Testis (tissue), 2 donors: ENCODE results near the gene TRIP12.

Experiments used
- POLR2A ChIP-seq: fragments of 450-650 bp; IDR thresholded peaks from one replicate; pipeline ENCODE4 v1.6.1; 2017; ENCODE audit warnings: antibody characterized with exemption, mild to moderate bottlenecking, moderate library complexity
- TF ChIP-seq, protein P1 (sequence below), 3 experiments: fragments of 450-650 bp in 2 of 3; fragments of 200-600 bp in 1 of 3; sonication (generic) in 1 of 3; IDR thresholded peaks; one replicate each; pipeline ENCODE4 v1.5.1; 2016 to 2019; ENCODE audit warnings: antibody characterized with exemption in 3 of 3, mild to moderate bottlenecking in 2 of 3, moderate library complexity in 1 of 3

GRCh38 chr2:229896857-229897256, 25.0 kb downstream of the TRIP12 start:
- TF ChIP-seq, protein P1, sequence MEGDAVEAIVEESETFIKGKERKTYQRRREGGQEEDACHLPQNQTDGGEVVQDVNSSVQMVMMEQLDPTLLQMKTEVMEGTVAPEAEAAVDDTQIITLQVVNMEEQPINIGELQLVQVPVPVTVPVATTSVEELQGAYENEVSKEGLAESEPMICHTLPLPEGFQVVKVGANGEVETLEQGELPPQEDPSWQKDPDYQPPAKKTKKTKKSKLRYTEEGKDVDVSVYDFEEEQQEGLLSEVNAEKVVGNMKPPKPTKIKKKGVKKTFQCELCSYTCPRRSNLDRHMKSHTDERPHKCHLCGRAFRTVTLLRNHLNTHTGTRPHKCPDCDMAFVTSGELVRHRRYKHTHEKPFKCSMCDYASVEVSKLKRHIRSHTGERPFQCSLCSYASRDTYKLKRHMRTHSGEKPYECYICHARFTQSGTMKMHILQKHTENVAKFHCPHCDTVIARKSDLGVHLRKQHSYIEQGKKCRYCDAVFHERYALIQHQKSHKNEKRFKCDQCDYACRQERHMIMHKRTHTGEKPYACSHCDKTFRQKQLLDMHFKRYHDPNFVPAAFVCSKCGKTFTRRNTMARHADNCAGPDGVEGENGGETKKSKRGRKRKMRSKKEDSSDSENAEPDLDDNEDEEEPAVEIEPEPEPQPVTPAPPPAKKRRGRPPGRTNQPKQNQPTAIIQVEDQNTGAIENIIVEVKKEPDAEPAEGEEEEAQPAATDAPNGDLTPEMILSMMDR (IDR thresholded peaks at IDR 0.05), result no peak
- TF ChIP-seq POLR2A, result no peak
